Urothelium cell line (cell line): Measurements from ENCODE around the gene KCNK1.
"Not testable (repeated sequence)": the region's sequence is repeated elsewhere in the genome, so short reads cannot be mapped to it uniquely, and the experiment has no call there.

Experiments
- DNase-seq: peaks from one replicate; pipeline ENCODE4 v3.0.0; 2011; ENCODE audit warnings: low spot score, mixed read lengths
- FAIRE-seq: peaks from 2 replicates; lab custom pipeline; 2011; peaks lifted over from hg19 to GRCh38; lab: Jason Lieb, UNC

Gene KCNK1

DNA sequence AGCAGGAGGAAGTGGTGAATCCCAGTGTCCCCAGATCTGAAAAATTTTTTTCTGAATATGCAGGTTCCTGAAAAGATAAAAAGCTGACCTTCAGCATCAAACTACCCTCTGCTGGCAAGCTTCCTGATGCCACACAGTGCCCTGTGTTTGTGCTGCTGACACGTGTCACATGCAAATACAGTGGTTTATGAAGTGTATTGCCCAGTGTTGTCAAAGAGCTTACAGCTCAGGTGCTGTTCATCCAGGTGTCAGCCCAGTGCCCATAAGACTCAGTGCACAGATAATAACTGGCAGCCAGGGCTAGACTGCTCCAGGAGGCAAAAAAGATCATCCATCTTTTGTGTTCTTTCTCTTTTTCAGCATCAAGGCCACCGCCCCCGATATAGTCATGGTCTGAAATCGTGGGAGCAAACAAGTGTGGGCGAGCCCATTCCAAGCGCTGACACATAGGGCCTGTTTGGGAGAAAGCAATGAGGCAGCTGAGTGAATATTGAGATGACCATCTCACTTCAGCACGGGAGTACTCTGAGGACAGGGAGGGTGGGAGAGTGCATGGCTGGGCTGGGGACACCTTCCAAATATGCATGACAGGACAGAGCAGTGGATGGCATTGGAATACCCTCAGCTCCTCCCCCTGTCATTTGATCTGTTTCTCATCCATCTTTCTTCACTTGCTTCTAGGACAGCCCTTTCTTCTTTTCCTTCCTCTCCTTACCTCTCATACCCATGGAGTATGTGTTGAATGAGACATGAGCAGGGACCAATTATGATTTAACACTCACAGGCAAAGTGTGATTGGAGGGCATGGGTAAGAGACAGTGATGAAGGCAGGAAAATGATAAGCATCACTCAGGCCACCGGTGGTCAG, 6.4 kb upstream of the KCNK1 start:
- FAIRE-seq (no peak), DNase-seq (no peak)

DNA sequence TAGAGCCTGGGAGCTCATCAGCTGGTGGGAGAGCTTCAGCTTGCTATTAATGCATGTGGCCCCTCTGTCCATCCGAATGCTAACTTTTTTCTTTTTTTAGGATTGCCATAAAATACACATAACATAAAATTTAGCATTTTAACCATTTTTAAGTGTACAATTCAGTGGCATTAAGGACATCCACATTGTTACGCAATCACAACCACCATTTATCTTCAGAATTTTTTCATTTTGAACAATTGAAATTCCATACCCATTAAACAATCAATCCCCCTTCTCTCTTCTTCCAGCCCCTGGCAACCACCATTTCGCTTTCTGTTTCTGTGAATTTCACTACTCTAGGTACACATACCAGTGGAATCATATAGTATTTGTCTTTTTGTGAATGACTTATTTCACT, 4.9 kb upstream of the KCNK1 start:
- FAIRE-seq: no peak

GRCh38 chr1:233609926-233610325, 4.0 kb upstream of the KCNK1 start:
- no peak for FAIRE-seq
- no peak for DNase-seq

More for the DNA sequence above, 4.9 kb upstream of the KCNK1 start:
- DNase-seq: no peak

- FAIRE-seq: no peak
- no peak for DNase-seq
These were observed 3.3 kb upstream of the KCNK1 start for GRCh38 chr1:233610628-233611027.

DNA sequence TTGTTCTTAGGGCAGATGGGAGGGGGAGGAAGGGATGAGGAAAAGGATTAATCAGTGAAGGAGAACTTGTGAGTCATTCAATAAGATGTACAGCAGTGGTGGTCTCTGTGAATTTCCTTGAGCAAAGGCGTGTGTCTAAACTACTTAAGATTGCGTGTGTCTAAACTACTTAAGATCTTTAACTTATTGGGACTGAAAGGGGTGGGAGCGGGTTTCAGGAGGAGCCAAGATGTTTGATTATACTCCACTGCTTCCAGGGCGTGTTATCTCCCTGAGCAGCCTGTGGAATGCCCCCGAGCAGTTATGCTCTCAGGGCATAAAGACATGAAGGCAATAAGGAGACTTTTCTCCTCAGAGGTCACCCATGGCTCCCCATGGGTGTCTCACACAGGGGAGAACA, 2.5 kb upstream of the KCNK1 start:
- not testable (repeated sequence) for DNase-seq, FAIRE-seq

DNA sequence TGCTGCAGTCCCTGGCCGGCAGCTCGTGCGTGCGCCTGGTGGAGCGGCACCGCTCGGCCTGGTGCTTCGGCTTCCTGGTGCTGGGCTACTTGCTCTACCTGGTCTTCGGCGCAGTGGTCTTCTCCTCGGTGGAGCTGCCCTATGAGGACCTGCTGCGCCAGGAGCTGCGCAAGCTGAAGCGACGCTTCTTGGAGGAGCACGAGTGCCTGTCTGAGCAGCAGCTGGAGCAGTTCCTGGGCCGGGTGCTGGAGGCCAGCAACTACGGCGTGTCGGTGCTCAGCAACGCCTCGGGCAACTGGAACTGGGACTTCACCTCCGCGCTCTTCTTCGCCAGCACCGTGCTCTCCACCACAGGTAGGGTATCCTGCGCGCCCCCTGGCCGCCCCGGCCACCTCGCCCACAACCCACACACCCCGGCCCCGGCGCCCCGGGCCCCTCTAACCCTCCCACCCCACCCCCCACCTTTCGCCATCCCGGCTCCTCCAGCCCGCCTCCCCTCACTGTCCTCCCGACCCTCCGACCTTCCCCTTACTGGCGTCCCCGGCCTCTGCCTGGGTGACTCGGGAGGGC, 352 bp downstream of the KCNK1 start:
- FAIRE-seq (no peak), DNase-seq (peak; percentile 48)

GRCh38 chr1:233614743-233615521, 1.0 kb downstream of the KCNK1 start:
- FAIRE-seq (no peak), DNase-seq (peak; percentile 17)

- DNase-seq: no peak
- no peak for FAIRE-seq
These were observed 1.7 kb downstream of the KCNK1 start for GRCh38 chr1:233615571-233615970.

DNA sequence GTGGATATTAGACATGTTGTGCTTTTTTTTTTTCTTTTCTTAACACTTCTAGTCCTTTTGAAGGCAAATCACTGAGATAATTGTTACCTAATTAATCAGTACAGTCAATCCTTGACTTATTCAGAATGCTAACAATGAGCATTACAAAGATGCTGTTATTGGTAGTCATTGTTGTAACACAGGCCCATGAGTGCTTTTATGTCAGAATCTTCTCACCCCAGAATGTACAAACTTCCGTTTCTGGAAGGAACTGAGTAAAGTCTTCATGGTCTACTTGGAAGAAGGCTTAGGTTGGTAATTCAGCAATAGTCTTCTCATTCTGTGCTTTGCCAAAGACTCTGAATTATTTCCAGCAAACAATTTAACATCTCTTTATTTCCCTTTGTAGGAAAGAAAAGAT, 3.1 kb downstream of the KCNK1 start:
- DNase-seq (no peak), FAIRE-seq (no peak)

DNA sequence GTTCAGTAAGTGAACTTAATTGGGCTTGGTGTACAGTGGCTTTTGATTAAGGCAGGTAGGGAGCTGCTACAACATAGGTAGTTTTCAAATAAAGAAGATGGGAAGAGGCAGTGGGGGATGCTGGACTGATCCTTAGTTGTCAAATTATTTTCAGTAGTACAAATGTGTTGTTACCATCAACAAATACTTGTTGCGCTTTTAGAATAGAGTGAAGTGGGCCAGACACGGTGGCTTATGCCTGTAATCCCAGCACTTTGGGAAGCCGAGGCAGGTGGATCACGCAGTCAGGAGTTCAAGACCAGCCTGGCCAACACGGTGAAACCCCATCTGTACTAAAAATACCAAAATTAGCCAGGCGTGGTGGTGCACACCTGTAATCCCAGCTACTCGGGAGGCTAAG, 5.5 kb downstream of the KCNK1 start:
- FAIRE-seq: not testable (repeated sequence)

DNA sequence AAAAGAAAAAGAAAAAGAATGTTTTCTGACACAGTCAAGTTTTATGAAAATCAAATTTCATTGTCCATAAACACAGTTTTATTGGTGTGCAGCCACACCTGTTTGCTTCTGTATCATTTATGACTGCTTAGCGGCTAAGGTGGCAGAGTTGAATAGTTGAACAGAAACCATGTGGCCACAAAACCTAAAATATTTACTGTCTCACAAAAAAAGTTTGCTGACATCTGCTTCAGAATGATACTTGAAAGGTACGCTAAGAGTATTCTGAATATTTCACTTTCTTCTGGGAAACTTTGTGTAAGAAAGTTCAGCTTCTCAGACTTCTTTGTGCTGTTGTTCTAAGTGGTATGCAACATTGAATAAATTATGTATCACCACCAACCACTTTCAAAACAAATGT, 6.2 kb downstream of the KCNK1 start:
- FAIRE-seq: no peak
- DNase-seq: no peak

More for the DNA sequence above, 5.5 kb downstream of the KCNK1 start:
- not testable (repeated sequence) for DNase-seq

DNA sequence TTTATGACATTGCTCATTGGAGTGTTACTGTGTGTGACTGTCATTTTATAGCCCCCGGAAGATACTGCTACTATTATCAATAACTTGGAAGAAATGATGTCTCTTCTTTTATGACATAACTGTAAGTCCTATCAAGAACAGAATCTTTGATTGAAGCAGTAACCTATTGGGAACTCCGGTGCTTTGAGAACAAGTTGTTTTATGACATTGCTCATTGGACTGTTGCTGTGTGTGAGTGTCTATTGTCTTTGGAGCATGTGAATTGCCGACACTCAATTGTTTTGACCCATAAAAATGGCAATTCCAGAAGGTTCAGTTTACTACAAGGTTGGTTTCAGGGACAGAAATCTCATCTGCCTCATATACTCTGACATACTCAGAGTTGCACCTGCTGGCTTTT, 8.0 kb downstream of the KCNK1 start:
- FAIRE-seq (no peak), DNase-seq (no peak)

- no peak for DNase-seq
These were observed 10.4 kb downstream of the KCNK1 start for GRCh38 chr1:233624289-233624688.

GRCh38 chr1:233625087-233625486, 11.2 kb downstream of the KCNK1 start:
- no peak for FAIRE-seq
- DNase-seq: no peak

More at GRCh38 chr1:233624289-233624688, 10.4 kb downstream of the KCNK1 start:
- no peak for FAIRE-seq

DNA sequence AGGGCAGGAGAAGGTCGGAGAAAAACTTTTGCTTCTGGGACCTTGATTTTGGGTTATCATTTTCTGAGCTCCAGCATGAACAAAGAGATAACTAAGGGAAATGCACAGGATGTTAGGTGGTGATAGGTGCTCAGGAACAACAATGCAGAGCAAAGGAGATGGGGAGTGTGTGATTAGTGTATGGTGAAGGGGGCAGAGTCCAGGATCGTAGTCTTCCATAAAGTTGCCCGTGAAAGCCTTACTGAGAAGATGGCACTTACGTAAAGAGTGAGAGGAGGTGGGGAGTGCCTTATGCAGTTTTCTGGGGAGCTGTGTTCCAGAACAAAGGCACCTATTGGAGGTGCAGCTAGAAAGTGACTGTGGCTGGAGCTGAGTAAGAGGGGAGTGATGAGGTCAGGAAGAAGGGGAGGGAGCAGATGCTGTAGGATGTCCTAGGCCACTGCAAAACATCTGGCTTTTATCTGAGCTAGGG, 11.6 kb downstream of the KCNK1 start:
- FAIRE-seq (no peak), DNase-seq (no peak)

GRCh38 chr1:233627376-233627775, 13.5 kb downstream of the KCNK1 start:
- DNase-seq (no peak), FAIRE-seq (no peak)

- no peak for DNase-seq
- FAIRE-seq: no peak
These were observed 13.9 kb downstream of the KCNK1 start for GRCh38 chr1:233627823-233628222.

- DNase-seq (no peak), FAIRE-seq (no peak)
These were observed 15.5 kb downstream of the KCNK1 start for GRCh38 chr1:233629305-233629935.

- DNase-seq (no peak), FAIRE-seq (no peak)
These were observed 18.0 kb downstream of the KCNK1 start for GRCh38 chr1:233631810-233632405.

DNA sequence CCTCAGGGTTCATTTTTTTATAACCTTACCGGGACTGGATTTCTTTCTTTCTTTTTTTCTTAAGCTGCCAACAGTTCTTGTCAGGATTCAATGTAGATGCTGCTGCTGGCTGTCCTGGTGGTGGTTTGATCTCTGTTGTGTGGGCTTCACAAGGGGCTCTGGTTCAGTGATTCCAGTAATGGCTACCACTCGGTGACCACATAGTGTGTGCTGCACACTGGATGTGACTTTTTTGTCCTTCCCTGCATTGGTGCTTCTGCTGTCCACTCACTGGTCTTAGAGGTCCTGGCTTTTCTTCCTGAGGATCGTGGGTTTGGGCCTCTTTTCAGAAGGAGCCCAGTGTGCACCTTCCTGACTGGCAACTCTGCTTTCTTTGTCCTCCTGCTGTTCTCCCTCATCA, 18.5 kb downstream of the KCNK1 start:
- FAIRE-seq (no peak), DNase-seq (no peak)
